ENCODE results near the gene DOCK2.
A peak's percentile ranks its signal among the peaks of the same experiment; 100 is the strongest.

Gene DOCK2

GRCh38 chr5:169873642-169874041 is 236.6 kb downstream of the DOCK2 start:
- Histone ChIP-seq H3K4me3 (ENCODE audit: low read depth in 1 of 5, low read length in 5 of 5) (no peak overlapping the region), H3K9ac (ENCODE audit: low read length in 5 of 5) (no peak overlapping the region), H3K9me3 (ENCODE audit: control insufficient read depth in 5 of 5, low read length in 5 of 5) (no peaks in the 10 kb centered on the region), H3K27ac (ENCODE audit: low read depth, low read length) (peak overlapping the region; percentile 15), H3K4me1 (ENCODE audit: control insufficient read depth in 5 of 5, insufficient read depth in 5 of 5, low read length in 5 of 5) (peaks cover 2 to 52% (median 43%) of the 10 kb centered on the region in 5 donors), H3K27me3 (ENCODE audit: control insufficient read depth in 5 of 5, insufficient read depth in 4 of 5, low read length in 5 of 5) (no peaks in the 10 kb centered on the region), H3K36me3 (ENCODE audit: control insufficient read depth in 5 of 5, insufficient read depth in 5 of 5, low read length in 5 of 5) (peaks cover 0 to 2% (median 0%) of the 10 kb centered on the region in 5 donors)

GRCh38 chr5:169874621-169875020 is 237.5 kb downstream of the DOCK2 start:
- no peaks in the 10 kb centered on the region for H3K27me3 ChIP-seq (ENCODE audit: control insufficient read depth in 5 of 5, insufficient read depth in 4 of 5, low read length in 5 of 5)
- no peaks in the 10 kb centered on the region for H3K9me3 ChIP-seq (ENCODE audit: control insufficient read depth in 5 of 5, low read length in 5 of 5)
- H3K4me3 ChIP-seq (ENCODE audit: low read depth in 1 of 5, low read length in 5 of 5), result no peak overlapping the region
- peaks cover 0 to 2% (median 0%) of the 10 kb centered on the region in 5 donors for H3K36me3 ChIP-seq (ENCODE audit: control insufficient read depth in 5 of 5, insufficient read depth in 5 of 5, low read length in 5 of 5)
- peak overlapping the region; percentile 70 for H3K27ac ChIP-seq (ENCODE audit: low read depth, low read length)
- peak overlapping the region in 1 of 5 donors; percentile 19 for H3K9ac ChIP-seq (ENCODE audit: low read length in 5 of 5)
- H3K4me1 ChIP-seq (ENCODE audit: control insufficient read depth in 5 of 5, insufficient read depth in 5 of 5, low read length in 5 of 5), result peaks cover 2 to 52% (median 43%) of the 10 kb centered on the region in 5 donors

GRCh38 chr5:169875091-169875728 is 238.1 kb downstream of the DOCK2 start:
- H3K4me3 ChIP-seq (ENCODE audit: low read depth in 1 of 5, low read length in 5 of 5), result no peak overlapping the region
- peak overlapping the region; percentile 70 for H3K27ac ChIP-seq (ENCODE audit: low read depth, low read length)
- H3K36me3 ChIP-seq (ENCODE audit: control insufficient read depth in 5 of 5, insufficient read depth in 5 of 5, low read length in 5 of 5), result peaks cover 0 to 2% (median 0%) of the 10 kb centered on the region in 5 donors

DNA sequence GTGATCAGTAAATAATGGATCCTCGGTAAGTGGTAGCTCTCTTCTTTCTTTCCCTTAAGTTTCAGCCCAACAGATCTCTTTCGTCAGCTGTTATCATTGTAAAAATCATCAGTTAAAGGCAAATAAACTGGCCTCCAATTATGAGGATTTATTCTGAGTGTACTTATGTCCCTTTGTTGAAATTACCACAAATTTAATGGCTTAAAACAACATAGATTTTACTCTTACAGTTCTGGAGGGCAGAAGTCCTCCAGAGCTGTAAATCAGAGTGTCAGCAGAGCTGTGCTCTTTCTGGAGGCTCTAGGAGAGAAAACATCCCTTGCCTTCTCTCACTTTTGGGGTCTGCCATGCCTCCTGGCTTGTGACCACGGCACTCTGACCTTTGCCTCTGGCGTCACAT is 238.7 kb downstream of the DOCK2 start:
- no peak overlapping the region for H3K27ac ChIP-seq (ENCODE audit: low read depth, low read length)

More at GRCh38 chr5:169875091-169875728, 238.1 kb downstream of the DOCK2 start:
- Histone ChIP-seq H3K9ac (ENCODE audit: low read length in 5 of 5) (peak overlapping the region in 1 of 5 donors; percentile 19), H3K27me3 (ENCODE audit: control insufficient read depth in 5 of 5, insufficient read depth in 4 of 5, low read length in 5 of 5) (no peaks in the 10 kb centered on the region), H3K9me3 (ENCODE audit: control insufficient read depth in 5 of 5, low read length in 5 of 5) (no peaks in the 10 kb centered on the region), H3K4me1 (ENCODE audit: control insufficient read depth in 5 of 5, insufficient read depth in 5 of 5, low read length in 5 of 5) (peaks cover 2 to 52% (median 43%) of the 10 kb centered on the region in 5 donors)

GRCh38 chr5:169876386-169876785 is 239.3 kb downstream of the DOCK2 start:
- Histone ChIP-seq H3K4me1 (ENCODE audit: control insufficient read depth in 5 of 5, insufficient read depth in 5 of 5, low read length in 5 of 5) (peaks cover 2 to 51% (median 43%) of the 10 kb centered on the region in 5 donors), H3K9ac (ENCODE audit: low read length in 5 of 5) (no peak overlapping the region), H3K9me3 (ENCODE audit: control insufficient read depth in 5 of 5, low read length in 5 of 5) (no peaks in the 10 kb centered on the region), H3K4me3 (ENCODE audit: low read depth in 1 of 5, low read length in 5 of 5) (no peak overlapping the region), H3K27ac (ENCODE audit: low read depth, low read length) (no peak overlapping the region), H3K36me3 (ENCODE audit: control insufficient read depth in 5 of 5, insufficient read depth in 5 of 5, low read length in 5 of 5) (peaks cover 0 to 2% (median 0%) of the 10 kb centered on the region in 5 donors), H3K27me3 (ENCODE audit: control insufficient read depth in 5 of 5, insufficient read depth in 4 of 5, low read length in 5 of 5) (no peaks in the 10 kb centered on the region)

More for the DNA sequence above, 238.7 kb downstream of the DOCK2 start:
- Histone ChIP-seq H3K9me3 (ENCODE audit: control insufficient read depth in 5 of 5, low read length in 5 of 5) (no peaks in the 10 kb centered on the region), H3K27me3 (ENCODE audit: control insufficient read depth in 5 of 5, insufficient read depth in 4 of 5, low read length in 5 of 5) (no peaks in the 10 kb centered on the region), H3K36me3 (ENCODE audit: control insufficient read depth in 5 of 5, insufficient read depth in 5 of 5, low read length in 5 of 5) (peaks cover 0 to 2% (median 0%) of the 10 kb centered on the region in 5 donors), H3K9ac (ENCODE audit: low read length in 5 of 5) (no peak overlapping the region), H3K4me3 (ENCODE audit: low read depth in 1 of 5, low read length in 5 of 5) (no peak overlapping the region), H3K4me1 (ENCODE audit: control insufficient read depth in 5 of 5, insufficient read depth in 5 of 5, low read length in 5 of 5) (peaks cover 2 to 52% (median 43%) of the 10 kb centered on the region in 5 donors)

DNA sequence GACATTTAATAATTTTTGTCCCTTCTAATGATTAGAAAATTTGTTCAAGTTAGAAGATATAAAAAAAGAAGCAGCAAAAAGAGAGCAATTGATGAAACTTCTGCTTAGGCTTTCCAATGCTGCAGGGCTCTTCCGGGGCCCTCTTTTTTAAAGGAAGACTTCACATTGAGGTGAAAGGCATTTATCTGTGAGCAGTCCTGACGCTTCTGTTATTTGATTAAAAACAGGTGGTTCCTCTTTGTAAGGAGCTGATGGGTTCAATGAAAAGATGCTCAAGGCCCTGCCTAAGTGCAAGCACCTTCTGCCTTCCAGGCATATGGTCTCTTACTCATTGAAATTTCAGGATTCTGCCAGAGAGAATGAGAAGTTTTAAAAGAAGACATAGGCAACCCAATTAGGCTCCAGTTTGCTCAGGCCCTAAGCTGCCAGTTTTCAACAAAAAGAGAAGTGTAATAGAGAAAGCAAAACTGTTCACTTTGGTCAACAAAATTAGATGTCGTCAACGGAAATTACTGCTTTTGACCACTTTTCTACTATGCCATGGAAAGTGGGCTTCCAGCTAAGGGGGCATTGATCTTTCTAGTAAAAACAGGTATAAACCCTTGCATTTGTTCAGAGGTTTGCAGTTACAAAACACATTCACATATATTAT is 243.1 kb downstream of the DOCK2 start:
- Histone ChIP-seq H3K36me3 (ENCODE audit: control insufficient read depth in 5 of 5, insufficient read depth in 5 of 5, low read length in 5 of 5) (peaks cover 0 to 2% (median 0%) of the 10 kb centered on the region in 5 donors), H3K4me3 (ENCODE audit: low read depth in 1 of 5, low read length in 5 of 5) (no peak overlapping the region), H3K27ac (ENCODE audit: low read depth, low read length) (no peak overlapping the region), H3K9me3 (ENCODE audit: control insufficient read depth in 5 of 5, low read length in 5 of 5) (no peaks in the 10 kb centered on the region), H3K4me1 (ENCODE audit: control insufficient read depth in 5 of 5, insufficient read depth in 5 of 5, low read length in 5 of 5) (peaks cover 2 to 15% (median 10%) of the 10 kb centered on the region in 5 donors), H3K9ac (ENCODE audit: low read length in 5 of 5) (no peak overlapping the region), H3K27me3 (ENCODE audit: control insufficient read depth in 5 of 5, insufficient read depth in 4 of 5, low read length in 5 of 5) (no peaks in the 10 kb centered on the region)

GRCh38 chr5:169880785-169881184 is 243.7 kb downstream of the DOCK2 start:
- Histone ChIP-seq H3K9me3 (ENCODE audit: control insufficient read depth in 5 of 5, low read length in 5 of 5) (no peaks in the 10 kb centered on the region), H3K27me3 (ENCODE audit: control insufficient read depth in 5 of 5, insufficient read depth in 4 of 5, low read length in 5 of 5) (no peaks in the 10 kb centered on the region), H3K36me3 (ENCODE audit: control insufficient read depth in 5 of 5, insufficient read depth in 5 of 5, low read length in 5 of 5) (no peaks in the 10 kb centered on the region), H3K4me1 (ENCODE audit: control insufficient read depth in 5 of 5, insufficient read depth in 5 of 5, low read length in 5 of 5) (peaks cover 0 to 8% (median 6%) of the 10 kb centered on the region in 5 donors), H3K27ac (ENCODE audit: low read depth, low read length) (no peak overlapping the region), H3K9ac (ENCODE audit: low read length in 5 of 5) (no peak overlapping the region), H3K4me3 (ENCODE audit: low read depth in 1 of 5, low read length in 5 of 5) (no peak overlapping the region)

- no peak overlapping the region for H3K27ac ChIP-seq (ENCODE audit: low read depth, low read length)
- no peak overlapping the region for H3K9ac ChIP-seq (ENCODE audit: low read length in 5 of 5)
- no peaks in the 10 kb centered on the region for H3K9me3 ChIP-seq (ENCODE audit: control insufficient read depth in 5 of 5, low read length in 5 of 5)
- no peaks in the 10 kb centered on the region for H3K4me1 ChIP-seq (ENCODE audit: control insufficient read depth in 5 of 5, insufficient read depth in 5 of 5, low read length in 5 of 5)
- H3K27me3 ChIP-seq (ENCODE audit: control insufficient read depth in 5 of 5, insufficient read depth in 4 of 5, low read length in 5 of 5), result no peaks in the 10 kb centered on the region
- H3K36me3 ChIP-seq (ENCODE audit: control insufficient read depth in 5 of 5, insufficient read depth in 5 of 5, low read length in 5 of 5), result no peaks in the 10 kb centered on the region
- no peak overlapping the region for H3K4me3 ChIP-seq (ENCODE audit: low read depth in 1 of 5, low read length in 5 of 5)
Observed at GRCh38 chr5:169881702-169882303, 244.7 kb downstream of the DOCK2 start.

DNA sequence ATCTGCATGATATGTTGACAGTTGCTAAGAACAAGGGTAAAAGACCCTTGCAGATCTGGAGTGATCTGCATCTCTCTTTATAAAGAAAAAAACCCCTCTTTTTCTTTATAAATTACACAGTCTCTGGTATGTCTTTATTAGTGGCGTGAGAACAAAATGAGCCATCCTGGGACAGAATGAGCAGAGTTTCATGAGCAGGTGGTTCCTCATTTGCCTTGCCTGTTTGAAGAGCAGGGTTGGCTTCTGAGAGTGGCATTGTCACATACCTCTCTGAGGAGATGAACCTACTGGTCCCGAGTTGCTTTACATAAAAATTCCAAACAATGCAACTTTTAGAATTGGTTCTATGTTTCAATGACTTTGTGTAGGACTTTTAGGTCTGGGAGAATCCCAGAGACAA is 249.0 kb downstream of the DOCK2 start:
- Histone ChIP-seq H3K9me3 (ENCODE audit: control insufficient read depth in 5 of 5, low read length in 5 of 5) (no peaks in the 10 kb centered on the region), H3K4me3 (ENCODE audit: low read depth in 1 of 5, low read length in 5 of 5) (no peak overlapping the region), H3K4me1 (ENCODE audit: control insufficient read depth in 5 of 5, insufficient read depth in 5 of 5, low read length in 5 of 5) (no peaks in the 10 kb centered on the region), H3K27me3 (ENCODE audit: control insufficient read depth in 5 of 5, insufficient read depth in 4 of 5, low read length in 5 of 5) (no peaks in the 10 kb centered on the region), H3K36me3 (ENCODE audit: control insufficient read depth in 5 of 5, insufficient read depth in 5 of 5, low read length in 5 of 5) (no peaks in the 10 kb centered on the region), H3K9ac (ENCODE audit: low read length in 5 of 5) (no peak overlapping the region), H3K27ac (ENCODE audit: low read depth, low read length) (no peak overlapping the region)

GRCh38 chr5:169886677-169887076 is 249.6 kb downstream of the DOCK2 start:
- Histone ChIP-seq H3K4me1 (ENCODE audit: control insufficient read depth in 5 of 5, insufficient read depth in 5 of 5, low read length in 5 of 5) (no peaks in the 10 kb centered on the region), H3K9me3 (ENCODE audit: control insufficient read depth in 5 of 5, low read length in 5 of 5) (no peaks in the 10 kb centered on the region), H3K27me3 (ENCODE audit: control insufficient read depth in 5 of 5, insufficient read depth in 4 of 5, low read length in 5 of 5) (no peaks in the 10 kb centered on the region), H3K4me3 (ENCODE audit: low read depth in 1 of 5, low read length in 5 of 5) (no peak overlapping the region), H3K36me3 (ENCODE audit: control insufficient read depth in 5 of 5, insufficient read depth in 5 of 5, low read length in 5 of 5) (no peaks in the 10 kb centered on the region), H3K9ac (ENCODE audit: low read length in 5 of 5) (no peak overlapping the region), H3K27ac (ENCODE audit: low read depth, low read length) (no peak overlapping the region)

Measured in subcutaneous abdominal adipose tissue (tissue), 5 donors.